ENCODE results near the gene DNAH6. TPM values are rescaled to one million over a fixed set of nuclear protein-coding genes. Genes with fewer than 3 reads are reported as not detected.
"Not testable (repeated sequence)": the region's sequence is repeated elsewhere in the genome, so short reads cannot be mapped to it uniquely, and the experiment has no call there.

DNAH6 gene
- total and polyA plus RNA-seq, 9 of the 15 experiments (the other 6 are each of a cell fraction or from before 2014, with no cell fraction given) = 0.01 to 0.04 (median 0.01) TPM; not detected in 5

DNA sequence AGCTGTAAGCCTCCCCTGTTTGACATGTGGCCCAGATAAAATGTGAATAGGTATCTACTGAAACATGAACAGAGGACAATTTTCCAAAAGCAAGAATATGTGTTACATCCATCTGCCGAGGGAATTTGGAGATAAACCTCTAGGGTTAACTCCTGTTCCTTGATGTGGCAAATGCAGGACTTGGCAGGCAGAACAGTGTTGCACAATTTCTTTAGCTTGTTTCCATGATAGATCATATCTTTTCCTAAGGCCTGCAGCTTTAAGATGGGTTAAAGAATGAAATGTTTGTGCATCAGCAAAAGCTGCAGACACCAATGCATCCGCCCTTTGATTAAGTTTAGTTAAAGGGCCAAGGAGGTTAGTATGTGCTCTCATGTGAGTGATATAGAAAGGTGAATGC is 43.9 kb upstream of the DNAH6 start:
- in situ Hi-C loops (cut with MboI); H3K4me2 ChIP-seq (ENCODE audit: insufficient read depth, low read length); H3K4me1 ChIP-seq (replicated peaks in 1 of 2; ENCODE audit: control insufficient read depth in 2 of 2, insufficient read depth in 2 of 2, low read length in 2 of 2); DNase-seq (ENCODE audit: extremely low read depth in 1 of 4, low spot score in 3 of 4); H3K4me3 ChIP-seq; intact Hi-C loops (cut with micrococcal nuclease); POLR2A ChIA-PET; H4K20me1 ChIP-seq (replicated peaks; ENCODE audit: control insufficient read depth, insufficient read depth, low read length); H3K9me1 ChIP-seq (ENCODE audit: control insufficient read depth, insufficient read depth, low read length); H3K36me3 ChIP-seq (ENCODE audit: control insufficient read depth, insufficient read depth, low read length); H3K79me2 ChIP-seq (ENCODE audit: control insufficient read depth, insufficient read depth, low read length); ATAC-seq; H3K27ac ChIP-seq (ENCODE audit: extremely low read depth, low read depth, low read length); H2AFZ ChIP-seq (ENCODE audit: low read depth, low read length); H3K9ac ChIP-seq (ENCODE audit: insufficient read depth in 1 of 2, low read depth in 2 of 2, low read length in 2 of 2); BruUV-seq (replicated peaks); H3K27me3 ChIP-seq (ENCODE audit: control insufficient read depth in 2 of 2, insufficient read depth in 2 of 2, low read length in 2 of 2); CTCF ChIA-PET (ENCODE audit: low intra/inter-chr PET ratio); FAIRE-seq; H3K9me3 ChIP-seq (replicated peaks; ENCODE audit: control insufficient read depth, insufficient read depth, low read depth, low read length); TF ChIP-seq CEBPG (CRISPR knock-in tag; IDR thresholded peaks at IDR 0.05): not testable (repeated sequence)
- 0% methylated on average over 2 of the region's 2 CpGs for WGBS (ENCODE audit: insufficient coverage, low coverage, missing lambda C conversion rate)
- TF ChIP-seq CEBPB (tag; IDR thresholded peaks at IDR 0.05) = peak; percentile 82
- TF ChIP-seq CEBPG (tag; conservative IDR thresholded peaks at IDR 0.05 in 1 of 2, IDR thresholded peaks at IDR 0.05 in 1 of 2) = peak; percentile 34 to 81; a peak in 2 of 4 replicates

DNA sequence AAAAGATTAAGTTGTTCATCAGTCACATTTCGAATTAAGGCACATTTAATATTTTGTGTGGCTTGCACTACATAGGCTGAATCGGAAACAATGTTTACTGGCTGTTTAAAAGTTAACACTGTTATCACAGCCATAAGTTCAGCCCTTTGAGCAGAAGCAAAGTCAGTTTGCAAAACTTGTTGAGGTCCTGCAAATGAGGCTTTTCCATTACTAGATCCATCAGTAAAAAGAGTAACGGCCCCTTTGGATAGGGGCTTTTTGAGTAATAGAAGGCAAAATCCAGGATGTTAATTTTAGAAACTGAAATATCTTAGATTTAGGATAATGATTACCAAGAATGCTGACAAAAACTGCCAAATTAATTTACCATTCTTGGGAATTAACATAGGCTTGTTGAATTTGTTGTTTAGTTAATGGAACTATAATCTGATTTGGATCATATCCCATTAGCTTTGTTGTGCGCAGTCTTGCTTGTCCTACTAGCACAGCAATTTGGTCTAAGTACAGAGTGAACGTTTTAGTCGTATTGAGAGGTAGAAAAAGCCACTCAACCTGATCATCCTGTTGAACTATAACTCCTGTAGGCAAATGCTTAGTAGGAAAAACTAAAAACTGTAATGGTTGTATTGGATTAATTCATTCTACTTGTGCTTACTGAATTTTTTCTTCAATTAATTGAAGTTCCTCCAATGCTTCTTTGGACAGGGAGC is 43.3 kb upstream of the DNAH6 start:
- no peak overlapping the region for H3K4me2 ChIP-seq (ENCODE audit: insufficient read depth, low read length)
- H3K4me3 ChIP-seq = no peak overlapping the region
- no peak overlapping the region for H3K27ac ChIP-seq (ENCODE audit: extremely low read depth, low read depth, low read length)
- FAIRE-seq (no peak), DNase-seq (ENCODE audit: extremely low read depth in 1 of 4, low spot score in 3 of 4) (no peak), ATAC-seq (no peak)
- intact Hi-C loops (cut with micrococcal nuclease) = no loop called here
- H3K27me3 ChIP-seq (ENCODE audit: control insufficient read depth in 2 of 2, insufficient read depth in 2 of 2, low read length in 2 of 2) = no peaks in the 10 kb centered on the region
- no peaks in the 10 kb centered on the region for H3K9me3 ChIP-seq (replicated peaks; ENCODE audit: control insufficient read depth, insufficient read depth, low read depth, low read length)
- no peak for TF ChIP-seq HBP1 (CRISPR knock-in tag; IDR thresholded peaks at IDR 0.05)
- no peak for TF ChIP-seq CBX8 (IDR thresholded peaks at IDR 0.05; ENCODE audit: borderline replicate concordance, extremely low read depth, low read depth, low read length, poor library complexity, severe bottlenecking)
- TF ChIP-seq CLOCK (CRISPR knock-in tag; IDR thresholded peaks at IDR 0.05; ENCODE audit: borderline replicate concordance) = no peak
- TF ChIP-seq NFXL1 (CRISPR knock-in tag; IDR thresholded peaks at IDR 0.05) = no peak
- no peak for TF ChIP-seq MEF2A (IDR thresholded peaks at IDR 0.05; ENCODE audit: control insufficient read depth, low read depth, low read length)
- no peak for TF ChIP-seq ZNF165 (CRISPR knock-in tag; IDR thresholded peaks at IDR 0.05; ENCODE audit: borderline replicate concordance)
- no peak for TF ChIP-seq MCM3 (IDR thresholded peaks at IDR 0.05)
- BruUV-seq (replicated peaks) = no TSS peak
- H3K79me2 ChIP-seq (ENCODE audit: control insufficient read depth, insufficient read depth, low read length) = no peaks in the 10 kb centered on the region
- ChIA-PET CTCF (ENCODE audit: low intra/inter-chr PET ratio) (no interaction called here), POLR2A (interaction anchor here (1.2 kb wide), 1 partner anchor 11 kb away, joined by 3 read pairs; no protein-coding TSS in a partner anchor)
- no peaks in the 10 kb centered on the region for H4K20me1 ChIP-seq (replicated peaks; ENCODE audit: control insufficient read depth, insufficient read depth, low read length)
- WGBS (ENCODE audit: insufficient coverage, low coverage, missing lambda C conversion rate) = 0% methylated on average over 6 of the region's 6 CpGs
- no peaks in the 10 kb centered on the region for H3K4me1 ChIP-seq (replicated peaks in 1 of 2; ENCODE audit: control insufficient read depth in 2 of 2, insufficient read depth in 2 of 2, low read length in 2 of 2)
- H3K9me1 ChIP-seq (ENCODE audit: control insufficient read depth, insufficient read depth, low read length) = no peaks in the 10 kb centered on the region
- no peak overlapping the region for H3K9ac ChIP-seq (ENCODE audit: insufficient read depth in 1 of 2, low read depth in 2 of 2, low read length in 2 of 2)
- in situ Hi-C loops (cut with MboI) = no loop called here
- no peak overlapping the region for H2AFZ ChIP-seq (ENCODE audit: low read depth, low read length)
- no peaks in the 10 kb centered on the region for H3K36me3 ChIP-seq (ENCODE audit: control insufficient read depth, insufficient read depth, low read length)
